GM19238 (cell line): ENCODE results near the gene CD22.
A peak's percentile ranks its signal among the peaks of the same experiment; 100 is the strongest.

ENCODE experiments used
- DNase-seq: peaks from one replicate; pipeline ENCODE4 v3.0.0; 2011; ENCODE audit warnings: low spot score; ENCODE audit not compliant: insufficient read length

CD22 gene

GRCh38 chr19:35341006-35341405 is 12.0 kb downstream of the CD22 start:
- no peak for DNase-seq

GRCh38 chr19:35341565-35342225 is 12.7 kb downstream of the CD22 start:
- DNase-seq = no peak

GRCh38 chr19:35342430-35342829 is 13.4 kb downstream of the CD22 start:
- DNase-seq = no peak

- DNase-seq = no peak
These were observed 15.6 kb downstream of the CD22 start for GRCh38 chr19:35344511-35345031.

- DNase-seq = no peak
These were observed 16.7 kb downstream of the CD22 start for GRCh38 chr19:35345671-35346111.

- DNase-seq = peak; percentile 62
These were observed 17.4 kb downstream of the CD22 start for GRCh38 chr19:35346193-35347052.

- DNase-seq = peak; percentile 76
These were observed 18.4 kb downstream of the CD22 start, which contains the start of gene FFAR1 for GRCh38 chr19:35347171-35347929. TSS of gene FFAR1 (plus strand) at chr19:35347902. CDS start at chr19:35351552, 3,650 bp downstream.

GRCh38 chr19:35347930-35348298 is 18.9 kb downstream of the CD22 start:
- DNase-seq = no peak

GRCh38 chr19:35348911-35349611 is 20.1 kb downstream of the CD22 start:
- no peak for DNase-seq

GRCh38 chr19:35349614-35350521 is 20.9 kb downstream of the CD22 start:
- DNase-seq = no peak

- no peak for DNase-seq
These were observed 21.6 kb downstream of the CD22 start for GRCh38 chr19:35350591-35350990.

- DNase-seq = no peak
These were observed 22.6 kb downstream of the CD22 start for GRCh38 chr19:35351411-35352176.

GRCh38 chr19:35352177-35352447 is 23.1 kb downstream of the CD22 start:
- DNase-seq = no peak

- DNase-seq = peak; percentile 64
These were observed 23.7 kb downstream of the CD22 start for GRCh38 chr19:35352448-35353304.

- DNase-seq = no peak
These were observed 24.6 kb downstream of the CD22 start for GRCh38 chr19:35353635-35354034.

GRCh38 chr19:35354898-35355297 is 25.9 kb downstream of the CD22 start:
- no peak for DNase-seq

GRCh38 chr19:35355791-35356460 is 26.9 kb downstream of the CD22 start:
- no peak for DNase-seq
